ENCODE results near the gene GLRX2. TPM values are rescaled to one million over a fixed set of nuclear protein-coding genes. Genes with fewer than 3 reads are reported as not detected.

The GLRX2 gene
- total RNA-seq, 1 experiment from 2014 or later, result 31.9 TPM

GRCh38 chr1:193103759-193104501 is 1.3 kb downstream of the GLRX2 start:
- Histone ChIP-seq H3K4me3 (ENCODE audit: low read depth, low read length, poor library complexity, severe bottlenecking) (peak overlapping the region; percentile 74), H3K27me3 (replicated peaks; ENCODE audit: insufficient read depth, low read depth, low read length, poor library complexity) (no peaks in the 10 kb centered on the region), H3K9me3 (ENCODE audit: low read depth, low read length, poor library complexity, severe bottlenecking) (no peaks in the 10 kb centered on the region), H3K36me3 (ENCODE audit: insufficient read depth, low read length, poor library complexity, severe bottlenecking) (peaks cover 6% of the 10 kb centered on the region), H3K4me1 (ENCODE audit: insufficient read depth, low read length, poor library complexity, severe bottlenecking) (peaks cover 11% of the 10 kb centered on the region), H3K27ac (ENCODE audit: low read depth, low read length, poor library complexity, severe bottlenecking) (peak overlapping the region; percentile 75)
- no TSS peak for BruUV-seq (replicated peaks)
- DNase-seq (ENCODE audit: low spot score), result no peak
- intact Hi-C loops (cut with micrococcal nuclease; ENCODE audit: unreplicated experiment), result no loop called here
- no peak for TF ChIP-seq EZH2 (IDR thresholded peaks at IDR 0.05; ENCODE audit: borderline replicate concordance, low read depth, low read length, poor library complexity, severe bottlenecking)
- TF ChIP-seq CTCF (conservative IDR thresholded peaks at IDR 0.05; ENCODE audit: low read depth, low read length), result no peak
- ChIA-PET CTCF (no interaction called here), POLR2A (ENCODE audit: low non-redundant PET) (no interaction called here)

- intact Hi-C loops (cut with micrococcal nuclease; ENCODE audit: unreplicated experiment), result no loop called here
- H3K9me3 ChIP-seq (ENCODE audit: low read depth, low read length, poor library complexity, severe bottlenecking), result no peaks in the 10 kb centered on the region
- no peak for TF ChIP-seq EZH2 (IDR thresholded peaks at IDR 0.05; ENCODE audit: borderline replicate concordance, low read depth, low read length, poor library complexity, severe bottlenecking)
- ChIA-PET CTCF (no interaction called here), POLR2A (ENCODE audit: low non-redundant PET) (interaction anchor here (0.7 kb wide), 1 partner anchor 300 kb away, joined by 3 read pairs; no protein-coding TSS in a partner anchor)
- H3K27ac ChIP-seq (ENCODE audit: low read depth, low read length, poor library complexity, severe bottlenecking), result no peak overlapping the region
- no peak for DNase-seq (ENCODE audit: low spot score)
- peaks cover 11% of the 10 kb centered on the region for H3K4me1 ChIP-seq (ENCODE audit: insufficient read depth, low read length, poor library complexity, severe bottlenecking)
- no peak overlapping the region for H3K4me3 ChIP-seq (ENCODE audit: low read depth, low read length, poor library complexity, severe bottlenecking)
- H3K27me3 ChIP-seq (replicated peaks; ENCODE audit: insufficient read depth, low read depth, low read length, poor library complexity), result no peaks in the 10 kb centered on the region
- no TSS peak for BruUV-seq (replicated peaks)
- peaks cover 9% of the 10 kb centered on the region for H3K36me3 ChIP-seq (ENCODE audit: insufficient read depth, low read length, poor library complexity, severe bottlenecking)
These were observed 2.6 kb downstream of the GLRX2 start for GRCh38 chr1:193102662-193103061.

- Histone ChIP-seq H3K36me3 (ENCODE audit: insufficient read depth, low read length, poor library complexity, severe bottlenecking) (peaks cover 40% of the 10 kb centered on the region), H3K4me3 (ENCODE audit: low read depth, low read length, poor library complexity, severe bottlenecking) (no peak overlapping the region), H3K4me1 (ENCODE audit: insufficient read depth, low read length, poor library complexity, severe bottlenecking) (no peaks in the 10 kb centered on the region), H3K27me3 (replicated peaks; ENCODE audit: insufficient read depth, low read depth, low read length, poor library complexity) (no peaks in the 10 kb centered on the region), H3K27ac (ENCODE audit: low read depth, low read length, poor library complexity, severe bottlenecking) (no peak overlapping the region), H3K9me3 (ENCODE audit: low read depth, low read length, poor library complexity, severe bottlenecking) (no peaks in the 10 kb centered on the region)
- intact Hi-C loops (cut with micrococcal nuclease; ENCODE audit: unreplicated experiment), result no loop called here
- ChIA-PET CTCF (no interaction called here), POLR2A (ENCODE audit: low non-redundant PET) (no interaction called here)
- BruUV-seq (replicated peaks), result no TSS peak
- TF ChIP-seq CTCF (conservative IDR thresholded peaks at IDR 0.05; ENCODE audit: low read depth, low read length) (no peak), EZH2 (IDR thresholded peaks at IDR 0.05; ENCODE audit: borderline replicate concordance, low read depth, low read length, poor library complexity, severe bottlenecking) (no peak)
- DNase-seq (ENCODE audit: low spot score), result no peak
These were observed 11.1 kb downstream of the GLRX2 start for GRCh38 chr1:193094112-193094511.

- ChIA-PET POLR2A (ENCODE audit: low non-redundant PET) (no interaction called here), CTCF (no interaction called here)
- no peak for DNase-seq (ENCODE audit: low spot score)
- no peak overlapping the region for H3K27ac ChIP-seq (ENCODE audit: low read depth, low read length, poor library complexity, severe bottlenecking)
- H3K9me3 ChIP-seq (ENCODE audit: low read depth, low read length, poor library complexity, severe bottlenecking), result no peaks in the 10 kb centered on the region
- H3K4me1 ChIP-seq (ENCODE audit: insufficient read depth, low read length, poor library complexity, severe bottlenecking), result no peaks in the 10 kb centered on the region
- H3K27me3 ChIP-seq (replicated peaks; ENCODE audit: insufficient read depth, low read depth, low read length, poor library complexity), result no peaks in the 10 kb centered on the region
- BruUV-seq (replicated peaks), result no TSS peak
- intact Hi-C loops (cut with micrococcal nuclease; ENCODE audit: unreplicated experiment), result no loop called here
- peaks cover 29% of the 10 kb centered on the region for H3K36me3 ChIP-seq (ENCODE audit: insufficient read depth, low read length, poor library complexity, severe bottlenecking)
- H3K4me3 ChIP-seq (ENCODE audit: low read depth, low read length, poor library complexity, severe bottlenecking), result no peak overlapping the region
- TF ChIP-seq CTCF (conservative IDR thresholded peaks at IDR 0.05; ENCODE audit: low read depth, low read length) (no peak), EZH2 (IDR thresholded peaks at IDR 0.05; ENCODE audit: borderline replicate concordance, low read depth, low read length, poor library complexity, severe bottlenecking) (no peak)
These were observed 14.3 kb downstream of the GLRX2 start for GRCh38 chr1:193090865-193091264.
